Uterus (tissue), 2 donors: Measurements from ENCODE around the gene CAPZB.

Experiments used
- CTCF ChIP-seq, 4 experiments: fragments of 200-600 bp in 2 of 4; fragments of 450-650 bp in 2 of 4; sonication (generic) in 2 of 4; IDR thresholded peaks; one replicate each; pipeline ENCODE4 v1.5.1; 2016 to 2019; ENCODE audit warnings: antibody characterized with exemption in 4 of 4, mild to moderate bottlenecking in 2 of 4, moderate library complexity in 1 of 4
- POLR2A ChIP-seq, 2 donors: fragments of 450-650 bp; IDR thresholded peaks; one replicate each; pipeline ENCODE4 v1.6.1; 2016; ENCODE audit warnings: antibody characterized with exemption in 2 of 2, mild to moderate bottlenecking in 1 of 2, moderate library complexity in 1 of 2

GRCh38 chr1:19405195-19405760 is 80.1 kb downstream of the CAPZB start:
- TF ChIP-seq CTCF (IDR thresholded peaks at IDR 0.05) = peak; percentile 29 to 54 (median 36)
- no peak for TF ChIP-seq POLR2A (IDR thresholded peaks at IDR 0.05)
